Muscle layer of colon (tissue), 2 donors: Measurements from ENCODE around the gene SUCLG1.

Source experiments
- H3K27ac ChIP-seq: one replicate; pipeline ENCODE4 v1.7.0; 2013; ENCODE audit warnings: low read depth, mild to moderate bottlenecking, low read length, moderate library complexity
- H3K27me3 ChIP-seq, 2 donors: one replicate each; pipeline ENCODE4 v1.7.0; 2013; ENCODE audit warnings: low read length in 2 of 2, mild to moderate bottlenecking in 2 of 2; ENCODE audit not compliant: insufficient read depth in 2 of 2, control insufficient read depth in 1 of 2
- H3K36me3 ChIP-seq: one replicate; pipeline ENCODE4 v1.7.0; 2013; ENCODE audit warnings: mild to moderate bottlenecking, low read length; ENCODE audit not compliant: insufficient read depth
- H3K4me1 ChIP-seq: one replicate; pipeline ENCODE4 v1.7.0; 2013; ENCODE audit warnings: mild to moderate bottlenecking, low read length; ENCODE audit not compliant: insufficient read depth
- H3K4me3 ChIP-seq, 2 donors: one replicate each; pipeline ENCODE4 v1.7.0; 2013; ENCODE audit warnings: low read length in 2 of 2, low read depth in 1 of 2, mild to moderate bottlenecking in 1 of 2, moderate library complexity in 1 of 2
- H3K9ac ChIP-seq: one replicate; pipeline ENCODE4 v1.7.0; 2013; ENCODE audit warnings: low read length
- H3K9me3 ChIP-seq: one replicate; pipeline ENCODE4 v1.7.0; 2013; ENCODE audit warnings: mild to moderate bottlenecking, low read length
- donor health status: abdominal sarcoma.
- donor health status: Adenocarcinoma of cecum.

Gene SUCLG1

GRCh38 chr2:84378960-84379359, 80.1 kb downstream of the SUCLG1 start:
- Histone ChIP-seq H3K36me3 (no peaks in the 10 kb centered on the region), H3K4me1 (no peaks in the 10 kb centered on the region), H3K27ac (no peak overlapping the region), H3K27me3 (no peaks in the 10 kb centered on the region), H3K9ac (no peak overlapping the region), H3K4me3 (no peak overlapping the region), H3K9me3 (no peaks in the 10 kb centered on the region)

GRCh38 chr2:84375020-84375419, 84.1 kb downstream of the SUCLG1 start:
- Histone ChIP-seq H3K4me1 (no peaks in the 10 kb centered on the region), H3K36me3 (no peaks in the 10 kb centered on the region), H3K9me3 (no peaks in the 10 kb centered on the region), H3K27me3 (no peaks in the 10 kb centered on the region), H3K27ac (no peak overlapping the region), H3K9ac (no peak overlapping the region), H3K4me3 (no peak overlapping the region)

- Histone ChIP-seq H3K9me3 (no peaks in the 10 kb centered on the region), H3K9ac (no peak overlapping the region), H3K4me3 (no peak overlapping the region), H3K27ac (no peak overlapping the region), H3K27me3 (no peaks in the 10 kb centered on the region), H3K4me1 (no peaks in the 10 kb centered on the region), H3K36me3 (no peaks in the 10 kb centered on the region)
These were observed 85.2 kb downstream of the SUCLG1 start for GRCh38 chr2:84373866-84374265.
